ENCODE measurements around the gene FAHD2A.
"Not testable (repeated sequence)": the region's sequence is repeated elsewhere in the genome, so short reads cannot be mapped to it uniquely, and the experiment has no call there.

FAHD2A gene

GRCh38 chr2:95375532-95376150, 26.9 kb upstream of the FAHD2A start:
- no peak for DNase-seq (ENCODE audit: low read depth in 3 of 3)

- DNase-seq (ENCODE audit: low read depth in 3 of 3): no peak
These were observed 25.9 kb upstream of the FAHD2A start for GRCh38 chr2:95376311-95377215.

GRCh38 chr2:95377216-95378123, 25.0 kb upstream of the FAHD2A start:
- no peak for DNase-seq (ENCODE audit: low read depth in 3 of 3)

- DNase-seq (ENCODE audit: low read depth in 3 of 3): not testable (repeated sequence)
These were observed 24.2 kb upstream of the FAHD2A start for GRCh38 chr2:95378281-95378680.

GRCh38 chr2:95379371-95379831, 23.1 kb upstream of the FAHD2A start:
- DNase-seq (ENCODE audit: low read depth in 3 of 3): no peak

- no peak for DNase-seq (ENCODE audit: low read depth in 3 of 3)
These were observed 22.2 kb upstream of the FAHD2A start for GRCh38 chr2:95380280-95380679.

- no peak for DNase-seq (ENCODE audit: low read depth in 3 of 3)
These were observed 21.8 kb upstream of the FAHD2A start for GRCh38 chr2:95380731-95381130.

GRCh38 chr2:95381212-95382191, 21.0 kb upstream of the FAHD2A start:
- DNase-seq (ENCODE audit: low read depth in 3 of 3): no peak

GRCh38 chr2:95382192-95382591, 20.3 kb upstream of the FAHD2A start:
- DNase-seq (ENCODE audit: low read depth in 3 of 3): no peak

- no peak for DNase-seq (ENCODE audit: low read depth in 3 of 3)
These were observed 19.5 kb upstream of the FAHD2A start for GRCh38 chr2:95382686-95383634.

- no peak for DNase-seq (ENCODE audit: low read depth in 3 of 3)
These were observed 18.9 kb upstream of the FAHD2A start for GRCh38 chr2:95383635-95384027.

- no peak for DNase-seq (ENCODE audit: low read depth in 3 of 3)
These were observed 17.5 kb upstream of the FAHD2A start for GRCh38 chr2:95384854-95385569.

GRCh38 chr2:95385570-95385984, 16.9 kb upstream of the FAHD2A start:
- DNase-seq (ENCODE audit: low read depth in 3 of 3): no peak

GRCh38 chr2:95386031-95386430, 16.5 kb upstream of the FAHD2A start:
- DNase-seq (ENCODE audit: low read depth in 3 of 3): no peak

GRCh38 chr2:95387358-95387757, 15.2 kb upstream of the FAHD2A start:
- DNase-seq (ENCODE audit: low read depth in 3 of 3): no peak

GRCh38 chr2:95388091-95388692, 14.3 kb upstream of the FAHD2A start:
- DNase-seq (ENCODE audit: low read depth in 3 of 3): no peak

- DNase-seq (ENCODE audit: low read depth in 3 of 3): no peak
These were observed 13.7 kb upstream of the FAHD2A start for GRCh38 chr2:95388856-95389244.
